Measurements from ENCODE around the gene INHA.

The INHA gene

DNA sequence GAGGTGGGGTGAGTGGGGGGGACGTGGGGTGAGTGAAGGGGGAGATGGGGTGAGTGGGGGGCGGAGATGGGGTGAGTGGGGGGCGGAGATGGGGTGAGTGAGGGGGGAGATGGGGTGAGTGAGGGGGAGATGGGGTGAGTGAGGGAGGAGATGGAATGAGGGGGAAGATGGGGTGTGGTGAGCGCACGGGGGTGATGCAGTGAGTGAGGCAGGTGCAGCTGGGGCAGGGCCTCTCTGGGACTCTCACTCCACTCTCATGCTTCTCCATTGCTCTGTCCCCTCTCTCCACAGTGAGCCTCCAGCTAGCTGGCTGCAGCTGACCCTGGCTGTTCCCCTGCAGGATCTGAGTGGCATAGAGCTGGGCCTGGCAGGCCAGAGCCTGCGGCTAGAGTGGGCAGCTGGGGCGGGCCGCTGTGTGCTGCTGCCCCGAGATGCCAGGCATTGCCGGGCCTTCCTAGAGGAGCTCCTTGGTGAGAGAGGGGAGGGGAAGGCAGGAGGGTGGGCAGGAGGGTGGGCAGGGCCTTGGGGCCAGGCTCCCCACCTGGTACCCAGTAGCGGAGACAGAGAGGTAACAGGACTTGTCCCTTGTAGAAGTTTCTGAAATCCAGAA is 41.5 kb downstream of the INHA start:
- DNase-seq = no peak

GRCh38 chr2:219614076-219614860 is 42.2 kb downstream of the INHA start:
- no peak for DNase-seq

DNA sequence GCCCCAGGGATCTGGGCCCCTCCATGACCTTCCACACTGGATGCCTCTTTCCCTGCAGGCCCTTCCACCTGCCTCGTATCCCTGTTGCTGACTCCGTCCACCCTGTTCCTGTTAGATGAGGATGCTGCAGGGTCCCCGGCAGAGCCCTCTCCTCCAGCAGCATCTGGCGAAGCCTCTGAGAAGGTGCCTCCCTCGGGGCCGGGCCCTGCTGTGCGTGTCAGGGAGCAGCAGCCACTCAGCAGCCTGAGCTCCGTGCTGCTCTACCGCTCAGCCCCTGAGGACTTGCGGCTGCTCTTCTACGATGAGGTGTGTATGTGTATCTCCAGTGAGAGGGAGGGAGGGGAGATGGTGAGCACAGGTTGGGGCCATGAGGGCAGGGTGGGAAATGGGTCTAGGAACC is 42.9 kb downstream of the INHA start:
- no peak for DNase-seq

DNA sequence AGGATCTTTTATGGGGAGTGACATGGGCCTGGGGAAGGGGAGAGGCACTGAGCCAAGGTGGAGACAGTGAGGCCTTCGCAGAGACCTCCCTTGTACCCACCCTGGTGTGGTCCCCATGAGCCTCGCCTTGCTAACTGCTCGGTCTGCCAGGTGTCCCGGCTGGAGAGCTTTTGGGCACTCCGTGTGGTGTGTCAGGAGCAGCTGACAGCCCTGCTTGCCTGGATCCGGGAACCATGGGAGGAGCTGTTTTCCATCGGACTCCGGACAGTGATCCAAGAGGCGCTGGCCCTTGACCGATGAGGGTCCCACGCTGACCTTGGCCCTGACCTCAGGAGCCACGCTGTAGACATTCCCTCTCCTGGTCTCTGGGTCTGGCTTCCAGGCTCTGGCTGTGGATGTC is 43.8 kb downstream of the INHA start:
- no peak for DNase-seq

GRCh38 chr2:219616550-219616949 is 44.4 kb downstream of the INHA start:
- DNase-seq = no peak

GRCh38 chr2:219618733-219619122 is 46.6 kb downstream of the INHA start:
- no peak for DNase-seq

DNA sequence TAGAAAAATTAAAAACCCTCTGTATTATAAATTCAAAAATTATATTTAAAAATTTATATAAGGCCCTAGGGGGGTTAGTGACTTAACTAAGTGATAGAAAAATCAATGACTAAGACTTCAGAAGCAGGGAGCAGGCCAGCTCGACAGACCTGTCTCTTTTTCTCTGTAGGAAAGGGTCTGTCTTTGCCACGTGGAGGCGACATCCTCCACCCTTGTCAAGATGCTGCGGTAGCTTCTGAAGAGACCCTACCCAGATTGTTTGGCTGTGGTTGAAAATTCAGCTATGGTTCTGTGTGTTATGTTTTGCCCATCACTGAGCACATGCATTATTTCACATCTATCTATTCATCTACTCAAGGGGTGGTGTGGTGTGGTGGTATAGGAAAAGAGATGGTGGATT is 47.1 kb downstream of the INHA start:
- no peak for DNase-seq

DNA sequence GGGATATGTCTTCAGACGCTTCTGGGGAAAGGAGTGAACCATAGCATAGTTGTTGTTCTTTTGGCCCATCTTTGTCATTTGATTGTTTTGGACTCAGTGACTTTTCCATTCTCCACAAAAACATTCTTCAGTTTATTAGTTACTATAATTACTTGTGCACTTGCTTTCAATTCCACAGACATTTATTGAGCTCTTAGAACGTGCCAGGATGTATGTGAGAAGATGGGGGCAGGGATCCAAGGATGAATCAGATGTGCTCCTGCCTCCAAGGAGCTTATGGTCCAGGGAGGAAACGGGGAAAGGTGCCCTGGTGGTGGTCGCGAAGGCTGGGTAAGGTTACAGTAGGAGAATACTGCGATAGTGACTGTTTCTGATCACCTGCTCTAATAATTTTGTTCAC is 48.4 kb downstream of the INHA start:
- no peak for DNase-seq

GRCh38 chr2:219621935-219622334 is 49.8 kb downstream of the INHA start:
- no peak for DNase-seq

- no peak for DNase-seq
These were observed 50.4 kb downstream of the INHA start for GRCh38 chr2:219622472-219622871.

DNA sequence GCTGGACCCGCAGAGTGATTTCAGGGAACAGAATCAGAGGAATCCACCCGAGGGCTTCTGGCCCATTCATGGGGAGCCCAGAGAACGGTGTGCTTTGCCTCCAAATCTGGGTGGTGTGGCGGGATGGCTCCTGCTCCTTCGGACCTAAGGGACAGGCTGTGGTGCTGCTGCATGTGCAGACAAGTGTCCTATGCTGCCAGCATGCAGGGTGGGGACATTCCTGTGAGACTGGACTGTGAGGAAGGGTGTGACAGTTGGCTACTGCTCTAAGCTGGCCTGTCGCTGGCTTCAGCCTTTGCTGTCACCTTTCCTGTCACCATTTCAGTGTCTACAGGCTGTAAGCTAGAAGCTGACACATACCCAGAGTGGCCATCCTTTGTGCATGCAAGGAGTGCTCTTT is 52.5 kb downstream of the INHA start:
- DNase-seq = no peak

GRCh38 chr2:219625179-219625578 is 53.1 kb downstream of the INHA start:
- no peak for DNase-seq

All from stimulated activated CD4-positive, alpha-beta T cell treated with anti-CD3 and anti-CD28 coated beads, Interleukin-4, amount 100 ng/mL, for 1 hour (primary cell).